Tibial artery (tissue), 4 donors: Measurements from ENCODE around the gene AMT.
A peak's percentile ranks its signal among the peaks of the same experiment; 100 is the strongest.

ENCODE experiments used
- DNase-seq, 2 donors: peaks; one replicate each; pipeline ENCODE4 v3.0.0-alpha.2; 2019
- H3K27ac ChIP-seq, 2 donors: fragments of 200-600 bp; sonication (generic) in 1 of 2; 1 replicate in 1 of 2; 2 replicates in 1 of 2; pipeline ENCODE4 v1.5.1; 2018 to 2019; ENCODE audit warnings: mild to moderate bottlenecking in 1 of 2
- H3K27me3 ChIP-seq, 2 donors: fragments of 200-600 bp; sonication (generic) in 1 of 2; one replicate each; pipeline versions ENCODE4 v1.5.1 to v1.6.0; 2016 to 2019
- H3K36me3 ChIP-seq, 3 donors: fragments of 200-600 bp; sonication (generic) in 2 of 3; one replicate each; pipeline ENCODE4 v1.5.1; 2016 to 2019; ENCODE audit warnings: mild to moderate bottlenecking in 2 of 3
- H3K4me1 ChIP-seq, 4 donors: fragments of 200-600 bp; sonication (generic) in 2 of 4; 1 replicate in 3 of 4; 2 replicates in 1 of 4; pipeline ENCODE4 v1.5.1; 2016 to 2019
- H3K4me3 ChIP-seq, 2 donors: fragments of 200-600 bp; sonication (generic) in 1 of 2; 1 replicate in 1 of 2; 2 replicates in 1 of 2; pipeline ENCODE4 v1.5.1; 2018 to 2019; ENCODE audit warnings: mild to moderate bottlenecking in 2 of 2
- H3K9me3 ChIP-seq, 3 donors: fragments of 200-600 bp; sonication (generic) in 1 of 3; one replicate each; pipeline ENCODE4 v1.5.1; 2016 to 2019
- CTCF ChIP-seq, 2 experiments: fragments of 200-600 bp in 1 of 2; fragments of 450-650 bp in 1 of 2; IDR thresholded peaks; one replicate each; pipeline ENCODE4 v1.5.1; 2017 to 2019; ENCODE audit warnings: antibody characterized with exemption in 2 of 2, mild to moderate bottlenecking in 1 of 2, moderate library complexity in 1 of 2
- intact Hi-C: fragments of 100-400 bp; cut with DNase I; formaldehyde crosslinking; loops from one replicate; pipeline ENCODE4 v1.15.0; 2023; ENCODE audit warnings: low total_unique reads

Gene AMT

GRCh38 chr3:49445391-49445790 lies 23.1 kb upstream of the AMT start:
- H3K27me3 ChIP-seq: no peaks in the 10 kb centered on the region
- no peak overlapping the region for H3K4me3 ChIP-seq
- no peaks in the 10 kb centered on the region for H3K36me3 ChIP-seq
- intact Hi-C loops: loop anchor here (5.0 kb wide), 1 partner anchor 103 kb away; the partner anchor contains the start of gene USP4
- no peaks in the 10 kb centered on the region for H3K9me3 ChIP-seq
- peaks cover 0 to 16% (median 6%) of the 10 kb centered on the region in 4 donors for H3K4me1 ChIP-seq
- no peak for TF ChIP-seq CTCF (IDR thresholded peaks at IDR 0.05)
- peak overlapping the region in 1 of 2 donors; percentile 80 for H3K27ac ChIP-seq
- no peak for DNase-seq

GRCh38 chr3:49434731-49435130 lies 12.5 kb upstream of the AMT start:
- no peak overlapping the region for H3K4me3 ChIP-seq
- H3K27me3 ChIP-seq: no peaks in the 10 kb centered on the region
- no peaks in the 10 kb centered on the region for H3K9me3 ChIP-seq
- no peak for DNase-seq
- no peak for TF ChIP-seq CTCF (IDR thresholded peaks at IDR 0.05)
- no peak overlapping the region for H3K27ac ChIP-seq
- H3K36me3 ChIP-seq: no peaks in the 10 kb centered on the region
- peaks cover 0 to 4% (median 0%) of the 10 kb centered on the region in 4 donors for H3K4me1 ChIP-seq
- intact Hi-C loops: no loop called here

GRCh38 chr3:49428752-49429080 lies 6.4 kb upstream of the AMT start:
- Histone ChIP-seq H3K27ac (peak overlapping the region; percentile 80 to 88), H3K4me3 (peak overlapping the region; percentile 55 to 59), H3K27me3 (no peaks in the 10 kb centered on the region), H3K36me3 (peaks cover 0 to 22% (median 17%) of the 10 kb centered on the region in 3 donors), H3K9me3 (no peaks in the 10 kb centered on the region), H3K4me1 (peaks cover 0 to 12% (median 4%) of the 10 kb centered on the region in 4 donors)
- TF ChIP-seq CTCF (IDR thresholded peaks at IDR 0.05): no peak
- intact Hi-C loops: no loop called here
- DNase-seq: no peak

- intact Hi-C loops: no loop called here
Measured at GRCh38 chr3:49427586-49427985, 5.3 kb upstream of the AMT start.

GRCh38 chr3:49424816-49425215 lies 2.5 kb upstream of the AMT start:
- intact Hi-C loops: no loop called here
- H3K27me3 ChIP-seq: no peaks in the 10 kb centered on the region
- DNase-seq: no peak
- H3K36me3 ChIP-seq: peaks cover 0 to 36% (median 17%) of the 10 kb centered on the region in 3 donors
- H3K4me1 ChIP-seq: peaks cover 0 to 28% (median 16%) of the 10 kb centered on the region in 4 donors
- TF ChIP-seq CTCF (IDR thresholded peaks at IDR 0.05): no peak
- H3K9me3 ChIP-seq: no peaks in the 10 kb centered on the region
- H3K4me3 ChIP-seq: no peak overlapping the region
- H3K27ac ChIP-seq: no peak overlapping the region

More at GRCh38 chr3:49427586-49427985, 5.3 kb upstream of the AMT start:
- DNase-seq: no peak
- no peaks in the 10 kb centered on the region for H3K9me3 ChIP-seq
- peaks cover 0 to 20% (median 7%) of the 10 kb centered on the region in 4 donors for H3K4me1 ChIP-seq
- no peak overlapping the region for H3K27ac ChIP-seq
- no peak overlapping the region for H3K4me3 ChIP-seq
- no peak for TF ChIP-seq CTCF (IDR thresholded peaks at IDR 0.05)
- H3K27me3 ChIP-seq: no peaks in the 10 kb centered on the region
- H3K36me3 ChIP-seq: peaks cover 0 to 22% (median 17%) of the 10 kb centered on the region in 3 donors

- no peak for DNase-seq
- H3K36me3 ChIP-seq: peaks cover 0 to 62% (median 17%) of the 10 kb centered on the region in 3 donors
- H3K4me1 ChIP-seq: peaks cover 0 to 19% (median 12%) of the 10 kb centered on the region in 4 donors
- H3K27me3 ChIP-seq: no peaks in the 10 kb centered on the region
- no peaks in the 10 kb centered on the region for H3K9me3 ChIP-seq
- TF ChIP-seq CTCF (IDR thresholded peaks at IDR 0.05): no peak
- H3K27ac ChIP-seq: peak overlapping the region in 1 of 2 donors; percentile 69
- intact Hi-C loops: no loop called here
- H3K4me3 ChIP-seq: peak overlapping the region; percentile 39 to 44
Measured at GRCh38 chr3:49421890-49422378, 339 bp downstream of the AMT start.
